HG03159 (cell line): ENCODE data around the gene DUSP1.

Experiments
- ATAC-seq: cut with Tn5 transposase; IDR thresholded peaks from one replicate; pipeline ENCODE4 v1.9.1; 2021; ENCODE audit warnings: mild to moderate bottlenecking, moderate library complexity; ENCODE audit not compliant: unreplicated experiment

Gene DUSP1

DNA sequence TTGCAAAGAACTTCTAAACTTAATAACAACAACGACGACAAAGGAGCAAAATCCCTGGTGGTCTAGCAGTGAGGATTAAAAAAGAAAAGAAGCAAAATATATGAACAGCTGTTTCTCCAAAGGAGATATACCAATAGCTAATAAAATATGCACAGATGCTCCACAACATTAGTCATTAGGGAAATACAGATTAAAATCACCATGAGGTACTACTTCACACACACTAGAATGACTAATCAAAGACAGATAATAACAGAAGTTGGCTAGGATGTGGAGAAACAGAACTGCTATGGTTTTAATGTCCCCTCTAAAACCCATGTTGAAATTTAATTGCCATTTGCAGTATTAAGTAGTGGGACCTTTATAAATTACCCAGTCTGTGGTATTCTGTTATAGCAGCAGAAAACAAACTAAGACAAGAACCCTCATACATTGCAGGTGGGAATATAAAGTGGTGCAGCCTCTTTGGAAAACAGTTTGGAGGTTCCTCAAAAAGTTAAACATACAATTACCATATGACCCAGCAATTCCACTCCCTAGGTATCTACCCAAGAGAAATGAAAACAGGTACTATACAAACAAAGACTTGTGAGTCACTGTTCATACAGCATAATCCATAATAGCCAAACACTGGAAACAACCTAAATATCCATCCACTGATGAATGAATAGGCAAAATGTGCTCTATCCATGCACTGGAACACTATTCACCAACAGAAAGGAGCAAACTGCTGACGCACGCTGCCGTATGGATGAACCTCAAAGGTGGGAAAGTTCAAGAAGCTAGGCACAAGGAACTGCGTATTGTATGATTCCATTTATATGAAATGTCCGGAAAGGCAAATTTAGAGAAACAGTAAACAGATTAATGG lies 11.4 kb upstream of the DUSP1 start:
- ATAC-seq, result no peak

DNA sequence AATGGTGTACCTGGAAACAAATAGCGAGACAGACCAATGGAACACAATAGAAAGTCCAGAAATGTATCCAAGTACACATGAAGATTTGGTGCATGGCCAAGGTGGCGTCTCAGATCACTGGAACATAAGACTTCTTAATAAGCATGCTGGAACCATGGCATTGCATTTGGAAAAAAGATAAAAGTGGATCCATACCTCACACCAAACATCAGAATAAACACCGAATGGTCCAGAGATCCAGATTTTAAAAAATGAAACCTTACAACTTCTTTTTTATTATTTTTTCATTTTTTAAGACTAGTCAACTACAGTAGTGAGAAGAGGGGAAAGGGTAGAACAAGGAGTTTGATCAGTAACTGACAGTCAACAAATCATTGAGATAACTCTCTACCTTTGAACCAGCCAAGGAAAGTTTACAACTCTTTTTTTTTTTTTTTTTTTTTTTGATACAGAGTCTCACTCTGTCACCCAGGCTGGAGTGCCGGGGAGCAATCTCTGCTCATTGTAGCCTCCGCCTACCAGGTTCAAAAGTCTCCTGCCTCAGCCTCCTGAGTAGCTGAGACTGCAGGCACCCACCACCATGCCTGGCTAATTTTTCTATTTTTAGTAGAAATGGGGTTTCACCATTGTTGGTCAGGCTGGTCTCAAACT lies 8.8 kb upstream of the DUSP1 start:
- no peak for ATAC-seq

DNA sequence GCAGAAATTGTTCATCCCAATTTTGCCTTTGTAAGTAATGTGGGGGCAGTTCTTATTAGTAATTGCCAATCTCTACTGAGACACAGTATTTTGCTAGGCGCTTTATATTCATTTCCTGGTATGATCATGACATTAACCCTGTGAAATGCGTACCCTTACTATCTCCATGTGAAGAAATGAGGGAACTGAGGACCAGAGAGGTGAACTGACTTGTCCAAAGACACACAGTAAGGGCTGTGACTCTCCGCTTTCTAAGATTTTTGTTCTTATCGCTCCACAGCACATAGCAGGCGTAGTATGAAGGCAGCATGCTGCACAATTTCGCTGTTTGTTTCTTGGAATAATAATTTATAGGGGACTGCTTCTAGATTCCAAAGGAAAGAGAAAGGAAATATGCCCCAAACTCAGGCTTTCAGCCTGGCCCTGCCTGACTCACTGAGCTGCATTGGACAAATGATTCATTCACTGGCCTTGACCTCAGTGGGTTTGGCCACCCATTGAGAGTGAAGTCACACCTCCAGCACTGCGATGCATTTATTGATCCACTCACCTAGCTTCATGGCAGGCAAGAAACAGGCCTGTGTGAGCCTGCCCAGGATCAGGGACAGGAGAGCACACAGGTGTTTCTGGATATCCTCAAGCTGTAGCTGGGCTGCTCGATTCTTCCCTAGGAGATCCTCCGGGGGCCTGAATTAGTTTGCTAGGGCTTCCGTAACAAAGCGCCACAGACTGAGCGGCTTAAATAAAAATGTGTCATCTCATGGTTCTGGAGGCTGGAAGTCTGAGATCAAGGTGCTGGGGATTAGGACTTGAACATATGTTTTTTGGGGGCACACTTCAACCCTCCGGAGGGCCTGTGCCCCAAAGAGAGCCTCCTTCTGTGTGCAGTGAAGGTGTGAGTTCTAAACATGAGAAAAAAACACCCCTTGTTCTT lies 7.2 kb upstream of the DUSP1 start:
- ATAC-seq, result peak; percentile 30

DNA sequence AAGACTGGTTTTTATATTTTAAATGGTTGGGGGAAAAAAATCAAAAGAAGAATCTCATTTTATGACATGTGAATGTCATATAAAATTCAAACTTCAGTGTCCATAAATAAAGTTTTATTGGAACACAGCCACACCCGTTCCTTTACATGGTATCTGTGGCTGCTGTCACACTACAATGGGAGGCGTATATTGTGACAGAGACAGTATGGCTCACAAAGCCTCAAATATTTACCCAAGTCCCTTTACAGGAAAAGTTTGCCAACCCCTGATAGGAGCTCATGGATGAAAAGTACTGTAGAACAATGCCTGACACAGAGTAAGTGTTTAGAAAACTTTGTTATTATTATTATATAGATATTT lies 5.2 kb upstream of the DUSP1 start:
- ATAC-seq, result no peak

- ATAC-seq, result no peak
Observed at GRCh38 chr5:172775326-172776234, 4.6 kb upstream of the DUSP1 start.

DNA sequence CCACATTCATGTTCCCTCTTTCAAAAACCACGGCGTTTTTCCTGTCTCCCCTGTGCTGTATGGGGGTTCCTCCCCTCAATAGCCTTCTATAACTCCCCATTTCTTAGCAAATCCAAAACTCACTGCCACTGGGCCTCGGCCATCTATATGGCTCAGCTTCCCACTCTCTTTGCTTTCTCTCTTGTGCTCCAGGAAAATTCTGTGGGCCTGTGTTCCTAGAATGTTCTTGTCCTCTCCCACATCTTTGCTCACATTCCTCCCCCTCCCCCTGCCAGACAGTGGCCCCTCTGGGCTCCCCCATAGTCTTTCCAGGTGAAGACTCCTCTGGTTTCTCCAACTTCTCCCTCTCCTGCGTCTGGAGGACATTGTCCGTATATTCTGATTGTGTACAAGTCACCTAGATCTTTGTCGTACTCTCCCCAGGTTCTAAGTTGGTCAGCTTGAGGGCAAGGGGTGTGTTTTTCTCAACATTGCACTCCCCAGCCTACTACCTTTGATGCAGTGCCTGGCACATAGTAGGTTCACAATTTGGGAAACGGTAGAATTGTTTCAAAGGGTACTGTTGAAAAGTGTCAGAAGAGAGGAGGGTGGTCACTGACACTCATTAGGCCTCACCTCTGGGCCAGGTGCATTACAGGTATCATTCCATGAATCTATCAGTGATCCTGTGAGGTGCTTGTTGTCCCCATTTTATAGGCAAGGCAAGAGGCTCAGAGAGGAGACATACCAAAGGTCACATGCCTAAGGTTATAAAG lies 3.7 kb upstream of the DUSP1 start:
- ATAC-seq, result no peak

DNA sequence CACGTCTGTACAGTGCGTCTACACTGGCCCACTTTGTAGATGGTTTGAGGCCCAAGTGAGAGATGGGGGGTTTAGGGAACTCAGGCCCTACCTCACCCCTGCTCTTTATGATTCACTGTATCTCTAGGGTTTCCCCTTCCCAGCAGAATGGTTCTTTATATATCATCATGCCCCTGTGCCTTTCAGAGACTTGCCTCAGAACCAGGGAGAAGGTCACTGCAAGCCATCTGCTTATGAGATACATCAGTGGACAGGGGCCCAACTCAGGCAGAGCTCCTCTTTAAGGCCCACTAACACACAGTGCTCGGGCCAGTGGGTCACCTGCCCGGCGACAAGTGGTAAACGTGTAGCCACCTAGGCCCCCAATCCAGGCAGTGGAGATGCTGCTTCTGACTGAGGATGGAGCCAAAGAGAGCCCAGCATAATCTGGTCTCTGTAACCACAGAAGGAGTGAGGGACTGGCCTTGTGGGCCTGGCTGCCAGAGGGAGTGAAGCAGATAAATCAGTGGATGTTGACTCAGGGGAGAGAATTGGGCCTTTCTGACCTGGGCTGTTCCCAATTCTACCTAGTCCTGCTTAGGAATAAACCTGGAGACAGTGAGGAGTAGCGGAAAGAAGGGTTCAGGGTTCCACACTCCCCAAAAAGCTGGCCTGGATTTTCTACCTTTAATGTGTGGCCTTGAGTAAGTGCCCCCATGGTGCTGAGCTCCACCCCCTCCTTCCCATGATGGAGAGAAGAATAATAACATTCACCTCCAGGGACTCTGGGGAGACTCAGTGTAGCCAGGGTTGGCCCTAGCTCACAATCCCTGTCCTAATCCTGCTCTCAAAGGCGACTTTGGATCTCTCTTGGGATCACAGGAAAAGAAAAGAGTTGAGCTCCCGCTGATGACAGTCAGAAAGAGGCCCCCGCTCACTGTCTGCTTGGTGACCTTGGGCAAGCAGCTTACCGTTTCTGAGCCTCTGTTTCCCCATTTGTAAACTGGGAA lies 2.8 kb upstream of the DUSP1 start:
- ATAC-seq, result no peak

GRCh38 chr5:172772112-172772906 lies 1.3 kb upstream of the DUSP1 start:
- ATAC-seq, result peak; percentile 35

DNA sequence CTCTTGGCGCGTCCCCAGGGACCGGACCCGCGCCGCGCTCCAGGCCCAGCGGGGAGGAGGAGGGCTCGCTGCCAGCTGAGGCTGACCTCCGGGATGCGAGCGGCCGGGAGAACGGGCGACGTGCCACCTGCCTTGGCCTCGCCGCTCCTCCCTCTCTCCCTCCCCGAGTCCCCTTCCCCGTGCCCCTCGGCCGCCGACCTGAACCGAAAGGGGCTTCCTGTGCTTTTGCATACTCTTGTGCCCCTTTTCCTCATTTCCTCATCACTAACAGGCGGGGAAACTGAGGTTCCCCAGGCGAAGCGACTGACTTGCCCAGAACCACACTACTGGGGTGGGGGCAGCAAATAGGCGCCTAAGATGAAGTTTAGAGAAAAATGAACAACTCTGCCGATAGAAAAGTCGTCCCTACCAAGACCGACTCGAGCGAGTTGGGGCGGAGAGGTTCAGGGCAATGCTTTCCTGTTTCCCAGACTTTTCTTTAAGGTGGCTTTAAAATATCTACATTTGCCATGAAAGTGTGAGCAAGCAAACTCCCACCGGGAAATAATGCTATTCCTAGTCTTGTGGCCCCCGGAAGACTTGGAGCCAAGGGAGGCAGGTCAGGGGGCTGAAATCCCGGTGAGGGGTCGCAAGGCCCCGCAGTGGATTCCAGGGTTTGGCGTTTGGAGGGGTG lies 580 bp upstream of the DUSP1 start:
- no peak for ATAC-seq

DNA sequence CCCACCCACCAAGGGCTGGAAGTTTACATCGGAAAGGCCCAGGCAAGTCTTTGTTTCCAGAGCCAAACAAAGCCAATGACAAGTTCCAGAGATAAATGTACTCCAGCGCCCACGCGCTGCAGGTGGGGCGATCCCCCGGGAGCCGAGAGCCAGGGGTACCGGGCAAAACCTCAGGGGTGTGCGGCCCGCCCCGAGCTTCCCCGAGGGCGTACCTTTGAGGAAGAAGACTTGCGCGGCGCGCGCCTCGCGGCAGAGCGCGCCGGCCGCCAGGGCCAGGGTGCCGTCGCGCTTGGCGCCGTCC lies 671 bp downstream of the DUSP1 start:
- no peak for ATAC-seq

GRCh38 chr5:172769616-172770373 lies 1.2 kb downstream of the DUSP1 start:
- no peak for ATAC-seq

- ATAC-seq, result no peak
Observed at GRCh38 chr5:172769342-172769615, 1.7 kb downstream of the DUSP1 start.

DNA sequence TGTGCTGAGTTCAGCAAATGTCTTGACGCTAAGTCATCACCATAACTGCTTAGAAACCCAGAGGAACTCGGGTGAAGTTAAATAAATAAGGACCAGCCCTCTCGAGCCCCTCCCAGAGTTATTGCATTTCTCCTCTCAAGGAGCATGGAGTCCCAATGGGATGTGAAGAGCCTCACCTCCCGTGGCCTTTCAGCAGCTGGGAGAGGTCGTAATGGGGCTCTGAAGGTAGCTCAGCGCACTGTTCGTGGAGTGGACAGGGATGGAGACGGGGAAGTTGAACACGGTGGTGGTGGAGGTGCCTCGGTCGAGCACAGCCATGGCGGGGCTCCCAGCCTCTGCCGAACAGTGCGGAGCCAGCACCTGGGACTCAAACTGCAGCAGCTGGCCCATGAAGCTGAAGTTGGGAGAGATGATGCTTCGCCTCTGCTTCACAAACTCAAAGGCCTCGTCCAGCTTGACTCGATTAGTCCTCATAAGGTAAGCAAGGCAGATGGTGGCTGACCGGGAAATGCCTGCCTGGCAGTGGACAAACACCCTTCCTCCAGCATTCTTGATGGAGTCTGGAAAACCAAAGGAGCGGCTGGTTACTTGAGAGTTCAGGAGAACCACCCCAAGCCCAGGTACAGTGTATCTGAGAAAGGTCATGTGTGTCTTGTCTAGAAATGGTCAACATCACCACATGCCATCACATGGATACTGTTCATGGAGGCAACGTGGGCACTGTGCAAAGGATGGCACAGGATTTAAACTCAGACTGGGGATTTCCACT lies 2.2 kb downstream of the DUSP1 start:
- no peak for ATAC-seq

DNA sequence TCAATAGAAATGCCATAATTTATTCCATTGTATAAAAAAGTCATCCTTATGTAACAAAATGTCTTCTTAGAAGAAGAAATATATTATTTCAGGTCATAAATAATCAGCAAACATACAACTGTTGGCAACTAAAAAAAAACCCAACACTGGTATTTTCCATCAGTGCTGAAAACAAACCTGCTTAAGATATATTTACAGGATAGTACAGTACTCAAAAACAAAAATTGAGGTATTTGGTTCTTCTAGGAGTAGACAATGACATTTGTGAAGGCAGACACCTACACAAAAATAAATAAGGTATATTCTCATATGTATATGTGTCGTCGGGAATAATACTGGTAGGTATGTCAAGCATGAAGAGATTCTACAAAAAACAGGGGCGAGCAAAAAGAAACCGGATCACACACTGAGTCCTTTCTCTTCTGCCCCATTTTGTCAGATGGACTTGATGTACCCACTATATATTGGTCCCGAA lies 2.9 kb downstream of the DUSP1 start:
- ATAC-seq, result no peak

GRCh38 chr5:172766287-172767108 lies 4.5 kb downstream of the DUSP1 start:
- no peak for ATAC-seq
